Ishikawa (cell line): ENCODE measurements around the gene IRX2.

Source experiments
- CEBPB ChIP-seq: IDR thresholded peaks from 2 replicates; pipeline ENCODE4 v1.6.1; 2012
- CREB1 ChIP-seq: IDR thresholded peaks from 2 replicates; pipeline ENCODE4 v1.6.1; 2012; ENCODE audit warnings: low read depth
- EGR1 ChIP-seq: IDR thresholded peaks from 2 replicates; pipeline ENCODE4 v1.6.1; 2012
- EP300 ChIP-seq: IDR thresholded peaks from 2 replicates; pipeline ENCODE4 v1.6.1; 2012; ENCODE audit warnings: borderline replicate concordance
- FOXM1 ChIP-seq: IDR thresholded peaks from 2 replicates; pipeline ENCODE4 v1.6.1; 2012; ENCODE audit warnings: low read depth, borderline replicate concordance
- NFIC ChIP-seq: IDR thresholded peaks from 2 replicates; pipeline ENCODE4 v1.6.1; 2012
- RAD21 ChIP-seq: IDR thresholded peaks from 2 replicates; pipeline ENCODE4 v1.6.1; 2012; ENCODE audit warnings: low read depth
- TAF1 ChIP-seq: IDR thresholded peaks from 2 replicates; pipeline ENCODE4 v1.6.1; 2012; ENCODE audit warnings: low read depth, mild to moderate bottlenecking
- TCF12 ChIP-seq: IDR thresholded peaks from 2 replicates; pipeline ENCODE4 v1.6.1; 2012; ENCODE audit warnings: low read depth
- TEAD4 ChIP-seq: IDR thresholded peaks from 2 replicates; pipeline ENCODE4 v1.6.1; 2012
- YY1 ChIP-seq: IDR thresholded peaks from 2 replicates; pipeline ENCODE4 v1.6.1; 2012; ENCODE audit warnings: low read depth
- ZBTB7A ChIP-seq: IDR thresholded peaks from 2 replicates; pipeline ENCODE4 v1.6.1; 2012; ENCODE audit warnings: low read depth
- TF ChIP-seq, protein P1 (sequence below): IDR thresholded peaks from 2 replicates; pipeline ENCODE4 v1.6.1; 2012
- TF ChIP-seq, protein P2 (sequence below): IDR thresholded peaks from 2 replicates; pipeline ENCODE4 v1.6.1; 2012
- TF ChIP-seq, protein P3 (sequence below): IDR thresholded peaks from 2 replicates; pipeline ENCODE4 v1.6.1; 2012; ENCODE audit warnings: low read depth, mild to moderate bottlenecking

Gene IRX2

DNA sequence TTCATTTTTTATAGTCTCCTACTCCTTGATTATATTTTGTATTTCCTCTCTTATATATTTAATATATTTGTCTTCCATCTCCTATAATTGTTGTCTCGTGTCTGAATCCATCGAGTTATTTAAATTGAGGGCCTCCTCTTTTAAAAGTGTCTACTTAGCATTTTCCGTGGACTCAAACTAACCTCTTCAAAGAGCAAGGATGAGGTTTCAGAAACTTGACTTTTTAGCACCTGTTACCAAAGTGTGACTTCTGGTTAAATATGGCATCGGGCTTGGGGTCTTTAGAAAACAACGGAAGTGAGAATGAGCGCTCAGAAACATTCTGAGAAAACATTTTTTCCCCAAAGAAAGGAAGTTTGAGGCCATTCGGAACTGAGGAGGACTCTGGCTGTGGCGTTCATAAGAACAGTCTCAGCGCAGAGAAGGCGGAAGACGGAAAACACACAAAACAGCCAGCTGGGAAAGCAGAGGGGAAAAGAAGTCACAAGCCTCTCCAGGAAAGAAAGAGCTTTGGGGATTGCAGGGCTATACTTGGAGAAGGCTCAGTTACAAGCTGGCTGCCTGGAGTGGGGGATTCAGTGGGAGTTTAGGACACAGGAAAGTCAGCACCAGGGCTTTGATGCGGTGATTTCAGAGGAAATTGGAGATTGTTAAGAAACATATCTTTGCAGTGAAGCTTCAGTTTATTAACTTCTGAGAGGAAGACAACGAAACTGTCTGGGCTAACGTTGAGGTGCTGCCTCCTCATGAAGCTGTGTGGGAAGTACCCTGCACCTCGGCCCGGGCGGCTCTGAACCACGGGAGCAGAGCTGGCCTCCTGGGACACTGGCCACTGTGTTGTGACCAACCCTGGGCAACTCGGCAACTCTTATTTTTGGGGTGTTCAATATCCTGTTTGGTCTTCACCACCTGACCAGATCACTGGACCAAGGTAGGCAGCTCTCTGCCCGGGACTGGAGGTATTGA, 25.1 kb upstream of the IRX2 start:
- TF ChIP-seq CREB1, result no peak
- TF ChIP-seq RAD21, result no peak

DNA sequence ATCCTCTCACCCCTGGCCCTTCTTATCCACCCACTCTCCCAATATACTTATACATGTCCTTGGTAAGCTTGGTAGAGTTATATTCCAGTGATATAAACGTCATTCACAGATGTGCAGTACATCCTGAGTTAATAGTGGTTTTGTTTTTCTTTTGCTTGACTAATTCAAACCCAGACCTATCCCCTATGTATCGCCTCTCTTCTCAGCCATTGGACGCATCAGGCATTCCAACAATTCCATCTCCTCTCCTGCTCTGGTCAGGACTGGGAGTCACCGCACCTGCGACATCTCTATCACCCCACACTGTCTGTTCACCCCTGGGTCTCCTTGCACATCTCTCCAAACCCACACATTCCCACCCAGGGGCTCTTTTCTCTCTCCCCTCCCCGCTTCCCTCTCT, 21.9 kb upstream of the IRX2 start:
- no peak for TF ChIP-seq ZBTB7A
- no peak for TF ChIP-seq EP300
- no peak for TF ChIP-seq CEBPB
- no peak for TF ChIP-seq EGR1
- no peak for TF ChIP-seq YY1
- no peak for TF ChIP-seq FOXM1
- no peak for TF ChIP-seq CREB1
- TF ChIP-seq, protein P1, sequence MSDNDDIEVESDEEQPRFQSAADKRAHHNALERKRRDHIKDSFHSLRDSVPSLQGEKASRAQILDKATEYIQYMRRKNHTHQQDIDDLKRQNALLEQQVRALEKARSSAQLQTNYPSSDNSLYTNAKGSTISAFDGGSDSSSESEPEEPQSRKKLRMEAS, result no peak
- TF ChIP-seq RAD21, result no peak
- TF ChIP-seq, protein P2, sequence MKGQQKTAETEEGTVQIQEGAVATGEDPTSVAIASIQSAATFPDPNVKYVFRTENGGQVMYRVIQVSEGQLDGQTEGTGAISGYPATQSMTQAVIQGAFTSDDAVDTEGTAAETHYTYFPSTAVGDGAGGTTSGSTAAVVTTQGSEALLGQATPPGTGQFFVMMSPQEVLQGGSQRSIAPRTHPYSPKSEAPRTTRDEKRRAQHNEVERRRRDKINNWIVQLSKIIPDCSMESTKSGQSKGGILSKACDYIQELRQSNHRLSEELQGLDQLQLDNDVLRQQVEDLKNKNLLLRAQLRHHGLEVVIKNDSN, result no peak
- no peak for TF ChIP-seq NFIC
- no peak for TF ChIP-seq TCF12
- no peak for TF ChIP-seq TAF1
- no peak for TF ChIP-seq TEAD4
- TF ChIP-seq, protein P3, sequence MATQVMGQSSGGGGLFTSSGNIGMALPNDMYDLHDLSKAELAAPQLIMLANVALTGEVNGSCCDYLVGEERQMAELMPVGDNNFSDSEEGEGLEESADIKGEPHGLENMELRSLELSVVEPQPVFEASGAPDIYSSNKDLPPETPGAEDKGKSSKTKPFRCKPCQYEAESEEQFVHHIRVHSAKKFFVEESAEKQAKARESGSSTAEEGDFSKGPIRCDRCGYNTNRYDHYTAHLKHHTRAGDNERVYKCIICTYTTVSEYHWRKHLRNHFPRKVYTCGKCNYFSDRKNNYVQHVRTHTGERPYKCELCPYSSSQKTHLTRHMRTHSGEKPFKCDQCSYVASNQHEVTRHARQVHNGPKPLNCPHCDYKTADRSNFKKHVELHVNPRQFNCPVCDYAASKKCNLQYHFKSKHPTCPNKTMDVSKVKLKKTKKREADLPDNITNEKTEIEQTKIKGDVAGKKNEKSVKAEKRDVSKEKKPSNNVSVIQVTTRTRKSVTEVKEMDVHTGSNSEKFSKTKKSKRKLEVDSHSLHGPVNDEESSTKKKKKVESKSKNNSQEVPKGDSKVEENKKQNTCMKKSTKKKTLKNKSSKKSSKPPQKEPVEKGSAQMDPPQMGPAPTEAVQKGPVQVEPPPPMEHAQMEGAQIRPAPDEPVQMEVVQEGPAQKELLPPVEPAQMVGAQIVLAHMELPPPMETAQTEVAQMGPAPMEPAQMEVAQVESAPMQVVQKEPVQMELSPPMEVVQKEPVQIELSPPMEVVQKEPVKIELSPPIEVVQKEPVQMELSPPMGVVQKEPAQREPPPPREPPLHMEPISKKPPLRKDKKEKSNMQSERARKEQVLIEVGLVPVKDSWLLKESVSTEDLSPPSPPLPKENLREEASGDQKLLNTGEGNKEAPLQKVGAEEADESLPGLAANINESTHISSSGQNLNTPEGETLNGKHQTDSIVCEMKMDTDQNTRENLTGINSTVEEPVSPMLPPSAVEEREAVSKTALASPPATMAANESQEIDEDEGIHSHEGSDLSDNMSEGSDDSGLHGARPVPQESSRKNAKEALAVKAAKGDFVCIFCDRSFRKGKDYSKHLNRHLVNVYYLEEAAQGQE, result no peak

DNA sequence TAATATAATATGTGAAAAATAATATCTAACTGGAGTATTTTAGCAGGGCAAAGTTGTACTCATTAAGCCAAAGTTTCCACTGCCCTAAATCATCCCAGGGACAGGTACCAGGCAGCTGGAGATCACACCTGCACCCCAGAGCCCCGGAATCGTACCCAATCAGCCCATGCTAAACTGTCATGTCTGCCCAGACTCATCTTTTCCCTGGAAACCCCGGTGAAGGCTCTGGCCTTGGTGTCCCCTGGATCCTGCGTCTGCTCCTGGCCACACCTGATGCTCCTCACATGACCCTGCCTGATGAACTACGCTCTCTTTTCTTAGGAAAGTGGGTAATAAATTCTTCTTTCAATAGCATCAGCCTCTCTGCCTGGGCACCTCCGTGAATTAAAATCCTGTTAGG, 15.6 kb upstream of the IRX2 start:
- TF ChIP-seq CREB1, result no peak
- TF ChIP-seq EGR1, result no peak
- TF ChIP-seq FOXM1, result no peak

DNA sequence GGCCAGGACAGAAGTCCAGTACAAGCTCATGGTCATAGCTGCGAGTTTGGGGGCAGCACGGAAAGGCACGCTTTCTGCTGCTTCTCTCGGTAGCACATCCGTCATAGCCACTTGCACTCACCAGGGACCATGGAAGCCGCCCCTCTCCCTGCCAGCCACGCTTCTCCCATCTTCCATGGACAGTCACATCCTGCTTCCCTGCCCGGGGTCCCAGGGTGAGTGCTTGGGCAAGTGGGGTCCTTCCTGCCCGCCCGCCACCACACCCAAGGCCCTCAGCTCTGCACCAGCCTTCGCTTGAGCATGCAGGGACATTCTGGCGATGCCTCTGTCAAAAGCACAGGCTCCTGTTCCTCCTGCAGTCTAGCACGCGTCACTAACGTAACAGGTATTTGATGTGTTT, 13.1 kb upstream of the IRX2 start:
- TF ChIP-seq TAF1, result no peak
- TF ChIP-seq EP300, result no peak
- TF ChIP-seq EGR1, result no peak
- TF ChIP-seq RAD21, result no peak
- no peak for TF ChIP-seq CEBPB
- no peak for TF ChIP-seq NFIC
- TF ChIP-seq TEAD4, result no peak
- no peak for TF ChIP-seq FOXM1
- TF ChIP-seq, protein P3, result no peak
- TF ChIP-seq YY1, result no peak
- TF ChIP-seq, protein P1, result no peak
- TF ChIP-seq, protein P2, result no peak
- TF ChIP-seq CREB1, result no peak
- TF ChIP-seq TCF12, result no peak
- no peak for TF ChIP-seq ZBTB7A

DNA sequence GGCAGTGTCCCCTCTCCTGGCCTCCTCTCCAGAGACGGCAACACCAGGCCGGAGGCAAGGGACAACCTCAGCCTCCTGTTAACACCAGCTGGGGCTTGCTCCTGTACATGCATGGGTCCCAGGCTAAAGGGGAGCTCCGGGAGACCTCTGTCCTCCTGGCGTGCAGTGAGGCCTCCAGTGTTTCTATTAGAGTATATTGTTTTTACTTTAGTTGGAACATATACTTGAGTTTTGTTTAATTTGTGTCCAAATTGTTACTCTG, 12.0 kb upstream of the IRX2 start:
- TF ChIP-seq, protein P3, result no peak
- TF ChIP-seq YY1 (no peak), CREB1 (no peak), FOXM1 (no peak), NFIC (no peak), TEAD4 (no peak), TAF1 (no peak), CEBPB (no peak), EP300 (no peak), EGR1 (no peak), RAD21 (no peak), TCF12 (no peak), ZBTB7A (no peak)
- TF ChIP-seq, protein P1, result no peak
- TF ChIP-seq, protein P2, result no peak
